CD14-positive monocyte (primary cell): ENCODE measurements around the gene KMT2A. TPM values are rescaled to one million over a fixed set of nuclear protein-coding genes. Genes with fewer than 3 reads are reported as not detected.

ENCODE experiments used
- DNase-seq, 3 donors: peaks; one replicate each; pipeline ENCODE4 v3.0.0-alpha.2; 2011 to 2022
- H2AFZ ChIP-seq: 2 replicates; pipeline ENCODE4 v1.6.0; 2012; ENCODE audit warnings: mild to moderate bottlenecking, low read depth, low read length, inconsistent platforms; ENCODE audit not compliant: insufficient read depth, poor library complexity, severe bottlenecking
- H3K27ac ChIP-seq, 2 donors: 1 replicate in 1 of 2; 2 replicates in 1 of 2; pipeline ENCODE4 v1.5.1; 2012 to 2013; ENCODE audit warnings: low read length in 2 of 2, control low read depth in 1 of 2, inconsistent platforms in 1 of 2, low read depth in 1 of 2, mild to moderate bottlenecking in 1 of 2
- H3K27me3 ChIP-seq, 2 donors: one replicate each; pipeline versions ENCODE4 v1.6.0 to v1.6.1; 2011 to 2013; ENCODE audit warnings: low read length in 2 of 2; ENCODE audit not compliant: control insufficient read depth in 2 of 2, insufficient read depth in 2 of 2
- H3K36me3 ChIP-seq, 2 donors: replicated peaks in 1 of 2; 1 replicate in 1 of 2; 2 replicates in 1 of 2; pipeline versions ENCODE4 v1.5.1 to v1.6.1; 2012 to 2013; ENCODE audit warnings: low read length in 2 of 2, control low read depth in 1 of 2, inconsistent platforms in 1 of 2, mild to moderate bottlenecking in 1 of 2; ENCODE audit not compliant: insufficient read depth in 2 of 2, control insufficient read depth in 1 of 2
- H3K4me1 ChIP-seq, 2 donors: 1 replicate in 1 of 2; 2 replicates in 1 of 2; pipeline versions ENCODE4 v1.5.1 to v1.6.1; 2012 to 2013; ENCODE audit warnings: low read length in 2 of 2, control low read depth in 1 of 2, inconsistent platforms in 1 of 2, mild to moderate bottlenecking in 1 of 2, moderate library complexity in 1 of 2; ENCODE audit not compliant: insufficient read depth in 2 of 2, control insufficient read depth in 1 of 2
- H3K4me2 ChIP-seq: replicated peaks from 2 replicates; pipeline ENCODE3; 2012; ENCODE audit warnings: low read length, moderate library complexity, mild to moderate bottlenecking; ENCODE audit not compliant: poor library complexity, severe bottlenecking; ENCODE audit errors: extremely low read depth
- H3K4me3 ChIP-seq, 3 experiments: fragments of 200-600 bp in 1 of 3; sonication (generic) in 1 of 3; replicated peaks in 1 of 3; 1 replicate in 2 of 3; 2 replicates in 1 of 3; pipeline ENCODE4 v1.5.1; 2011 to 2013; ENCODE audit warnings: low read length in 3 of 3, mild to moderate bottlenecking in 3 of 3, control low read depth in 2 of 3, low read depth in 2 of 3, inconsistent platforms in 1 of 3, moderate library complexity in 1 of 3
- H3K79me2 ChIP-seq: 2 replicates; pipeline ENCODE4 v1.6.0; 2012; ENCODE audit warnings: mild to moderate bottlenecking, control low read depth, inconsistent platforms, low read length, moderate library complexity; ENCODE audit not compliant: insufficient read depth
- H3K9ac ChIP-seq: 2 replicates; pipeline ENCODE4 v1.6.0; 2017; ENCODE audit warnings: low read length, mild to moderate bottlenecking; ENCODE audit not compliant: insufficient read depth, poor library complexity, severe bottlenecking
- H3K9me3 ChIP-seq, 2 donors: replicated peaks in 1 of 2; 1 replicate in 1 of 2; 2 replicates in 1 of 2; pipeline versions ENCODE4 v1.5.1 to v1.6.1; 2012 to 2013; ENCODE audit warnings: low read length in 2 of 2, control low read depth in 1 of 2; ENCODE audit not compliant: control insufficient read depth in 1 of 2, insufficient read depth in 1 of 2
- H4K20me1 ChIP-seq: 2 replicates; pipeline ENCODE4 v1.6.0; 2012; ENCODE audit warnings: mild to moderate bottlenecking, low read length, control low read depth, moderate library complexity; ENCODE audit not compliant: insufficient read depth
- H3K27ac Mint-ChIP-seq, 7 donors: one replicate each; pipeline ENCODE4 v1.8.0; 2020; ENCODE audit warnings: mild to moderate bottlenecking in 7 of 7, mixed read lengths in 7 of 7, moderate library complexity in 6 of 7, inconsistent platforms in 2 of 7
- H3K27me3 Mint-ChIP-seq, 3 donors: one replicate each; pipeline ENCODE4 v1.8.0; 2021 to 2022; ENCODE audit warnings: low read depth in 3 of 3, mild to moderate bottlenecking in 3 of 3, mixed read lengths in 3 of 3, moderate library complexity in 3 of 3, inconsistent platforms in 1 of 3
- H3K36me3 Mint-ChIP-seq, 2 donors: one replicate each; pipeline ENCODE4 v1.8.0; 2020; ENCODE audit warnings: mixed read lengths in 2 of 2, inconsistent platforms in 1 of 2, mild to moderate bottlenecking in 1 of 2
- H3K4me1 Mint-ChIP-seq: one replicate; pipeline ENCODE4 v1.8.0; 2020; ENCODE audit warnings: mild to moderate bottlenecking, mixed read lengths
- H3K4me3 Mint-ChIP-seq, 2 donors: one replicate each; pipeline ENCODE4 v1.8.0; 2020; ENCODE audit warnings: mild to moderate bottlenecking in 2 of 2, mixed read lengths in 2 of 2, moderate library complexity in 1 of 2
- H3K9me3 Mint-ChIP-seq, 7 donors: one replicate each; pipeline ENCODE4 v1.8.0; 2020 to 2022; ENCODE audit warnings: mixed read lengths in 7 of 7, mild to moderate bottlenecking in 6 of 7, moderate library complexity in 6 of 7, inconsistent platforms in 2 of 7
- WGBS: methylation state at CpG from one replicate; pipeline ENCODE4 v1.1.5; 2013; ENCODE audit warnings: missing lambda C conversion rate; ENCODE audit not compliant: insufficient coverage; 5-methylcytosine and 5-hydroxymethylcytosine counted together
- intact Hi-C, 2 donors: fragments of 100-400 bp; cut with micrococcal nuclease; formaldehyde crosslinking; loops; one replicate each; pipeline versions ENCODE4 v1.15.0 to v1.15.1; 2023
- polyA plus RNA-seq, 3 donors: library from polyadenylated mRNA; depleted of rRNA in 1 of 3; unstranded in 2 of 3; stranded (reverse) in 1 of 3; fragments of 300-500 nt in 2 of 3; fragments of >200 nt in 1 of 3; fragmentation: Illumina TruSeq in 2 of 3; gene quantifications; 1 replicate in 2 of 3; 2 replicates in 1 of 3; pipeline ENCODE4 v1.2.3, GENCODE V29; 2012 to 2021
- TF ChIP-seq, protein P1 (sequence below): fragments of 200-600 bp; IDR thresholded peaks from one replicate; pipeline ENCODE4 v1.8.0; 2022; ENCODE audit warnings: antibody characterized with exemption, mild to moderate bottlenecking

KMT2A gene
- polyA plus RNA-seq, 3 donors: 3.3 to 21.7 (median 3.5) TPM

DNA sequence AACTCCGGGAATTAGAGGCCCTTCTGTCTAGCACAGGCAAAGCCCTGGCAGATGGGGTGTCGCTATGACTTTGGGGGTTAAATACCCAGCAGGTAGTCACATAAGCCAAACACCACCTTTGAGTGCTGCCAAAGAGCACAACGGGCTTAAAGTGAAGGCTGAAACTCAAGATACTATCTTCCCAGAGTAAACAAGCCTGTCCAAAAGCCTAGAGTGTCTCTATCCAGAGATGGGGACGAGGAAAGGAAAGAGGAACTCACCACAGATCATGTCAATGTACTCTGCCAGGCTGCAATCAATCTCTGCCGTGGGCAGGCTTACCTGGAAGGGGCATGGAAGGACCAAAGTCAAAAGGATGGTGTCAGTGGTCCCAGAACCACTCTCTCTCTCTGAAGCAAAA lies 109.2 kb downstream of the KMT2A start:
- H3K9ac ChIP-seq: no peak overlapping the region
- no peak overlapping the region for H2AFZ ChIP-seq
- Mint-ChIP-seq H3K36me3 (peaks cover 17 to 21% of the 10 kb centered on the region in 2 donors), H3K4me1 (no peaks in the 10 kb centered on the region), H3K9me3 (peaks cover 0 to 3% (median 0%) of the 10 kb centered on the region in 7 donors), H3K27me3 (peaks cover 0 to 1% (median 0%) of the 10 kb centered on the region in 3 donors), H3K4me3 (no peak overlapping the region), H3K27ac (no peak overlapping the region)
- no peaks in the 10 kb centered on the region for H4K20me1 ChIP-seq
- H3K4me2 ChIP-seq: no peak overlapping the region
- no peaks in the 10 kb centered on the region for H3K79me2 ChIP-seq
- WGBS: 93% methylated on average over 3 of the region's 5 CpGs
- H3K36me3 ChIP-seq: peaks cover 0 to 15% of the 10 kb centered on the region in 2 donors
- H3K27ac ChIP-seq: no peak overlapping the region
- no peaks in the 10 kb centered on the region for H3K9me3 ChIP-seq
- no peak for DNase-seq
- H3K4me3 ChIP-seq: no peak overlapping the region
- no peaks in the 10 kb centered on the region for H3K27me3 ChIP-seq
- TF ChIP-seq, protein P1, sequence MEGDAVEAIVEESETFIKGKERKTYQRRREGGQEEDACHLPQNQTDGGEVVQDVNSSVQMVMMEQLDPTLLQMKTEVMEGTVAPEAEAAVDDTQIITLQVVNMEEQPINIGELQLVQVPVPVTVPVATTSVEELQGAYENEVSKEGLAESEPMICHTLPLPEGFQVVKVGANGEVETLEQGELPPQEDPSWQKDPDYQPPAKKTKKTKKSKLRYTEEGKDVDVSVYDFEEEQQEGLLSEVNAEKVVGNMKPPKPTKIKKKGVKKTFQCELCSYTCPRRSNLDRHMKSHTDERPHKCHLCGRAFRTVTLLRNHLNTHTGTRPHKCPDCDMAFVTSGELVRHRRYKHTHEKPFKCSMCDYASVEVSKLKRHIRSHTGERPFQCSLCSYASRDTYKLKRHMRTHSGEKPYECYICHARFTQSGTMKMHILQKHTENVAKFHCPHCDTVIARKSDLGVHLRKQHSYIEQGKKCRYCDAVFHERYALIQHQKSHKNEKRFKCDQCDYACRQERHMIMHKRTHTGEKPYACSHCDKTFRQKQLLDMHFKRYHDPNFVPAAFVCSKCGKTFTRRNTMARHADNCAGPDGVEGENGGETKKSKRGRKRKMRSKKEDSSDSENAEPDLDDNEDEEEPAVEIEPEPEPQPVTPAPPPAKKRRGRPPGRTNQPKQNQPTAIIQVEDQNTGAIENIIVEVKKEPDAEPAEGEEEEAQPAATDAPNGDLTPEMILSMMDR: no peak
- intact Hi-C loops: no loop called here
- H3K4me1 ChIP-seq: no peaks in the 10 kb centered on the region

DNA sequence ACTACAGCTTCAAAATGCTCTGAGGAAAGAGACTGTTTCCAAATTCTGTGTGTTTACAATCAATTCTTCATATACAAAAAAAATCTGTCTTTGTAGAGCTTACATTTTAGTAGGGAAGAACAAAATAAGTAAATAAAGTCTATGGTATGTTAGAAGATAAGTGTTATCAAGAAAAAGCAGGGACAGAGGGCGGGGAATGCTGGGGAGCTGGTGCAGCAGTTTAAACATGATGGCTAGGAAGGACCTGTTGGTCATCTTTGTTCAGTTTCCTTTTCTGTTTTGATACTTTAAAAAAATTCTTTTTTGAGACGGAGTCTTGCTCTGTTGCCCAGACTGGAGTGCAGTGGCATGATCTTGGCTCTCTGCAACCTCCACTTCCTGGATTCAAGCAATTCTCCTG lies 110.8 kb downstream of the KMT2A start:
- no peak overlapping the region for H2AFZ ChIP-seq
- H4K20me1 ChIP-seq: no peaks in the 10 kb centered on the region
- H3K27ac ChIP-seq: no peak overlapping the region
- H3K9me3 Mint-ChIP-seq: peaks cover 0 to 3% (median 0%) of the 10 kb centered on the region in 7 donors
- no peak overlapping the region for H3K9ac ChIP-seq
- 92% methylated on average over 2 of the region's 2 CpGs for WGBS
- no peak overlapping the region for H3K4me3 Mint-ChIP-seq
- H3K4me1 Mint-ChIP-seq: no peaks in the 10 kb centered on the region
- TF ChIP-seq, protein P1: no peak
- H3K9me3 ChIP-seq: no peaks in the 10 kb centered on the region
- no peak for DNase-seq
- H3K4me3 ChIP-seq: no peak overlapping the region
- peaks cover 6 to 27% of the 10 kb centered on the region in 2 donors for H3K36me3 ChIP-seq
- intact Hi-C loops: no loop called here
- H3K27ac Mint-ChIP-seq: no peak overlapping the region
- no peaks in the 10 kb centered on the region for H3K27me3 ChIP-seq
- peaks cover 21 to 35% of the 10 kb centered on the region in 2 donors for H3K36me3 Mint-ChIP-seq
- no peaks in the 10 kb centered on the region for H3K4me1 ChIP-seq
- H3K4me2 ChIP-seq: no peak overlapping the region
- H3K79me2 ChIP-seq: no peaks in the 10 kb centered on the region
- peaks cover 0 to 1% (median 0%) of the 10 kb centered on the region in 3 donors for H3K27me3 Mint-ChIP-seq
